CD4-positive, alpha-beta T cell (primary cell): Measurements from ENCODE around the gene RNF169. TPM values are rescaled to one million over a fixed set of nuclear protein-coding genes. Genes with fewer than 3 reads are reported as not detected.
A peak's percentile ranks its signal among the peaks of the same experiment; 100 is the strongest.

Experiments
- ATAC-seq: fragments of 200-7000 bp; cut with Tn5 transposase; one replicate; pipeline ENCODE4 v1.10.0; 2022; ENCODE audit warnings: mild to moderate bottlenecking; ENCODE audit not compliant: poor library complexity
- CTCF ChIA-PET: fragments of 350-600 bp; sonication (Branson Sonifier 250); formaldehyde crosslinking; loops from one replicate; lab custom pipeline; 2021; ENCODE audit warnings: antibody characterized with exemption, inconsistent platforms; lab: Charles Lee
- POLR2A ChIA-PET: fragments of 350-600 bp; sonication (Branson Sonifier 250); formaldehyde crosslinking; loops from one replicate; lab custom pipeline; 2021; ENCODE audit warnings: antibody characterized with exemption, inconsistent platforms; lab: Charles Lee
- DNase-seq, 14 experiments: peaks; one replicate each; pipeline ENCODE4 v3.0.0-alpha.2; 2013 to 2020; ENCODE audit warnings: mixed read lengths in 2 of 14
- H3K27ac ChIP-seq, 2 donors: one replicate each; pipeline versions ENCODE4 v1.5.1 to v1.7.0; 2013; ENCODE audit warnings: low read length in 2 of 2, low read depth in 1 of 2, mild to moderate bottlenecking in 1 of 2
- H3K27me3 ChIP-seq, 2 experiments: 1 replicate in 1 of 2; 2 replicates in 1 of 2; pipeline versions ENCODE4 v1.6.1 to v1.7.0; 2013; ENCODE audit warnings: low read length in 2 of 2, control low read depth in 1 of 2, mild to moderate bottlenecking in 1 of 2, moderate library complexity in 1 of 2; ENCODE audit not compliant: insufficient read depth in 2 of 2, control insufficient read depth in 1 of 2
- H3K36me3 ChIP-seq: one replicate; pipeline ENCODE4 v1.6.1; 2013; ENCODE audit warnings: low read length, control low read depth; ENCODE audit not compliant: insufficient read depth
- H3K4me1 ChIP-seq: one replicate; pipeline ENCODE4 v1.6.1; 2013; ENCODE audit warnings: low read length, control low read depth; ENCODE audit not compliant: insufficient read depth
- H3K4me3 ChIP-seq: one replicate; pipeline ENCODE4 v1.5.1; 2013; ENCODE audit warnings: mild to moderate bottlenecking, low read length, moderate library complexity
- H3K9me3 ChIP-seq, 2 experiments: 1 replicate in 1 of 2; 2 replicates in 1 of 2; pipeline versions ENCODE4 v1.6.1 to v1.7.0; 2013; ENCODE audit warnings: low read length in 2 of 2, mild to moderate bottlenecking in 2 of 2, control low read depth in 1 of 2, moderate library complexity in 1 of 2; ENCODE audit not compliant: control insufficient read depth in 1 of 2, insufficient read depth in 1 of 2
- H3K27ac Mint-ChIP-seq: one replicate; pipeline ENCODE4 v1.8.0; 2020; ENCODE audit warnings: mixed read lengths
- H3K27me3 Mint-ChIP-seq: one replicate; pipeline ENCODE4 v1.8.0; 2021; ENCODE audit warnings: mixed read lengths
- H3K36me3 Mint-ChIP-seq: one replicate; pipeline ENCODE4 v1.8.0; 2021; ENCODE audit warnings: low read depth, mixed read lengths
- H3K4me1 Mint-ChIP-seq: one replicate; pipeline ENCODE4 v1.8.0; 2021; ENCODE audit warnings: low read depth, mixed read lengths
- H3K4me3 Mint-ChIP-seq: one replicate; pipeline ENCODE4 v1.8.0; 2020; ENCODE audit warnings: mild to moderate bottlenecking, mixed read lengths
- H3K9me3 Mint-ChIP-seq: one replicate; pipeline ENCODE4 v1.8.0; 2020; ENCODE audit warnings: mixed read lengths
- CTCF ChIP-seq: fragments of 200-600 bp; IDR thresholded peaks from one replicate; pipeline ENCODE4 v1.8.0; 2022; ENCODE audit warnings: antibody characterized with exemption, mild to moderate bottlenecking
- intact Hi-C, 2 experiments: fragments of 100-400 bp; cut with DNase I in 1 of 2; cut with micrococcal nuclease in 1 of 2; formaldehyde crosslinking; loops; one replicate each; pipeline versions ENCODE4 v1.15.1 to v1.9.0; 2023 to 2025; cut with DNase I, micrococcal nuclease
- total RNA-seq, 174 experiments: library from RNA in 2 of 174; stranded (reverse) in 2 of 174; gene quantifications; one replicate each; pipeline ENCODE4 v1.2.3 and lab custom pipeline; 2021 to 2026

RNF169 gene
- total RNA-seq, 2 experiments from 2014 or later, result 15.2 to 15.5 TPM

GRCh38 chr11:74826901-74827300 lies 78.3 kb downstream of the RNF169 start:
- no peak for TF ChIP-seq CTCF
- intact Hi-C loops, result no loop called here
- ChIA-PET CTCF (no interaction called here), POLR2A (no interaction called here)
- Histone ChIP-seq H3K27me3 (no peaks in the 10 kb centered on the region), H3K27ac (no peak overlapping the region), H3K36me3 (peaks cover 47% of the 10 kb centered on the region), H3K4me1 (no peaks in the 10 kb centered on the region), H3K4me3 (no peak overlapping the region), H3K9me3 (peaks cover 12 to 32% of the 10 kb centered on the region in 2 experiments)
- Mint-ChIP-seq H3K4me3 (no peak overlapping the region), H3K27ac (no peak overlapping the region), H3K9me3 (peaks cover 14% of the 10 kb centered on the region), H3K27me3 (no peaks in the 10 kb centered on the region), H3K4me1 (no peaks in the 10 kb centered on the region), H3K36me3 (peaks cover 100% of the 10 kb centered on the region)
- no peak for DNase-seq
- ATAC-seq, result no peak

- Mint-ChIP-seq H3K27ac (no peak overlapping the region), H3K4me3 (no peak overlapping the region), H3K36me3 (peaks cover 81% of the 10 kb centered on the region), H3K9me3 (no peaks in the 10 kb centered on the region), H3K27me3 (no peaks in the 10 kb centered on the region), H3K4me1 (no peaks in the 10 kb centered on the region)
- DNase-seq (no peak), ATAC-seq (no peak)
- POLR2A ChIA-PET, result no interaction called here
- Histone ChIP-seq H3K27ac (no peak overlapping the region), H3K27me3 (no peaks in the 10 kb centered on the region), H3K4me1 (no peaks in the 10 kb centered on the region), H3K4me3 (no peak overlapping the region), H3K36me3 (peaks cover 65% of the 10 kb centered on the region), H3K9me3 (no peaks in the 10 kb centered on the region)
- intact Hi-C loops, result no loop called here
- CTCF ChIA-PET, result no interaction called here
- no peak for TF ChIP-seq CTCF
These were observed 88.5 kb downstream of the RNF169 start for GRCh38 chr11:74837191-74837590.

GRCh38 chr11:74838188-74838587 lies 89.5 kb downstream of the RNF169 start:
- H3K9me3 Mint-ChIP-seq, result no peaks in the 10 kb centered on the region
- H3K36me3 ChIP-seq, result peaks cover 71% of the 10 kb centered on the region
- no peaks in the 10 kb centered on the region for H3K4me1 Mint-ChIP-seq
- no peaks in the 10 kb centered on the region for H3K27me3 ChIP-seq
- no peaks in the 10 kb centered on the region for H3K9me3 ChIP-seq
- H3K4me1 ChIP-seq, result no peaks in the 10 kb centered on the region
- H3K4me3 Mint-ChIP-seq, result no peak overlapping the region
- ATAC-seq (no peak), DNase-seq (no peak)
- no peak overlapping the region for H3K27ac ChIP-seq
- intact Hi-C loops, result no loop called here
- POLR2A ChIA-PET, result no interaction called here
- H3K4me3 ChIP-seq, result no peak overlapping the region
- CTCF ChIA-PET, result no interaction called here
- no peak for TF ChIP-seq CTCF
- H3K27ac Mint-ChIP-seq, result peak overlapping the region; percentile 5
- H3K36me3 Mint-ChIP-seq, result peaks cover 81% of the 10 kb centered on the region
- H3K27me3 Mint-ChIP-seq, result no peaks in the 10 kb centered on the region
